CD14-positive monocyte (primary cell): ENCODE results near the gene CDH16. TPM values are rescaled to one million over a fixed set of nuclear protein-coding genes. Genes with fewer than 3 reads are reported as not detected.

Experiments used
- DNase-seq, 3 donors: peaks; one replicate each; pipeline ENCODE4 v3.0.0-alpha.2; 2011 to 2022
- H2AFZ ChIP-seq: 2 replicates; pipeline ENCODE4 v1.6.0; 2012; ENCODE audit warnings: mild to moderate bottlenecking, low read depth, low read length, inconsistent platforms; ENCODE audit not compliant: insufficient read depth, poor library complexity, severe bottlenecking
- H3K27ac ChIP-seq, 2 donors: 1 replicate in 1 of 2; 2 replicates in 1 of 2; pipeline ENCODE4 v1.5.1; 2012 to 2013; ENCODE audit warnings: low read length in 2 of 2, control low read depth in 1 of 2, inconsistent platforms in 1 of 2, low read depth in 1 of 2, mild to moderate bottlenecking in 1 of 2
- H3K27me3 ChIP-seq, 2 donors: one replicate each; pipeline versions ENCODE4 v1.6.0 to v1.6.1; 2011 to 2013; ENCODE audit warnings: low read length in 2 of 2; ENCODE audit not compliant: control insufficient read depth in 2 of 2, insufficient read depth in 2 of 2
- H3K36me3 ChIP-seq, 2 donors: replicated peaks in 1 of 2; 1 replicate in 1 of 2; 2 replicates in 1 of 2; pipeline versions ENCODE4 v1.5.1 to v1.6.1; 2012 to 2013; ENCODE audit warnings: low read length in 2 of 2, control low read depth in 1 of 2, inconsistent platforms in 1 of 2, mild to moderate bottlenecking in 1 of 2; ENCODE audit not compliant: insufficient read depth in 2 of 2, control insufficient read depth in 1 of 2
- H3K4me1 ChIP-seq, 2 donors: 1 replicate in 1 of 2; 2 replicates in 1 of 2; pipeline versions ENCODE4 v1.5.1 to v1.6.1; 2012 to 2013; ENCODE audit warnings: low read length in 2 of 2, control low read depth in 1 of 2, inconsistent platforms in 1 of 2, mild to moderate bottlenecking in 1 of 2, moderate library complexity in 1 of 2; ENCODE audit not compliant: insufficient read depth in 2 of 2, control insufficient read depth in 1 of 2
- H3K4me2 ChIP-seq: replicated peaks from 2 replicates; pipeline ENCODE3; 2012; ENCODE audit warnings: low read length, moderate library complexity, mild to moderate bottlenecking; ENCODE audit not compliant: poor library complexity, severe bottlenecking; ENCODE audit errors: extremely low read depth
- H3K4me3 ChIP-seq, 3 experiments: fragments of 200-600 bp in 1 of 3; sonication (generic) in 1 of 3; replicated peaks in 1 of 3; 1 replicate in 2 of 3; 2 replicates in 1 of 3; pipeline ENCODE4 v1.5.1; 2011 to 2013; ENCODE audit warnings: low read length in 3 of 3, mild to moderate bottlenecking in 3 of 3, control low read depth in 2 of 3, low read depth in 2 of 3, inconsistent platforms in 1 of 3, moderate library complexity in 1 of 3
- H3K79me2 ChIP-seq: 2 replicates; pipeline ENCODE4 v1.6.0; 2012; ENCODE audit warnings: mild to moderate bottlenecking, control low read depth, inconsistent platforms, low read length, moderate library complexity; ENCODE audit not compliant: insufficient read depth
- H3K9ac ChIP-seq: 2 replicates; pipeline ENCODE4 v1.6.0; 2017; ENCODE audit warnings: low read length, mild to moderate bottlenecking; ENCODE audit not compliant: insufficient read depth, poor library complexity, severe bottlenecking
- H3K9me3 ChIP-seq, 2 donors: replicated peaks in 1 of 2; 1 replicate in 1 of 2; 2 replicates in 1 of 2; pipeline versions ENCODE4 v1.5.1 to v1.6.1; 2012 to 2013; ENCODE audit warnings: low read length in 2 of 2, control low read depth in 1 of 2; ENCODE audit not compliant: control insufficient read depth in 1 of 2, insufficient read depth in 1 of 2
- H4K20me1 ChIP-seq: 2 replicates; pipeline ENCODE4 v1.6.0; 2012; ENCODE audit warnings: mild to moderate bottlenecking, low read length, control low read depth, moderate library complexity; ENCODE audit not compliant: insufficient read depth
- H3K27ac Mint-ChIP-seq, 7 donors: one replicate each; pipeline ENCODE4 v1.8.0; 2020; ENCODE audit warnings: mild to moderate bottlenecking in 7 of 7, mixed read lengths in 7 of 7, moderate library complexity in 6 of 7, inconsistent platforms in 2 of 7
- H3K27me3 Mint-ChIP-seq, 3 donors: one replicate each; pipeline ENCODE4 v1.8.0; 2021 to 2022; ENCODE audit warnings: low read depth in 3 of 3, mild to moderate bottlenecking in 3 of 3, mixed read lengths in 3 of 3, moderate library complexity in 3 of 3, inconsistent platforms in 1 of 3
- H3K36me3 Mint-ChIP-seq, 2 donors: one replicate each; pipeline ENCODE4 v1.8.0; 2020; ENCODE audit warnings: mixed read lengths in 2 of 2, inconsistent platforms in 1 of 2, mild to moderate bottlenecking in 1 of 2
- H3K4me1 Mint-ChIP-seq: one replicate; pipeline ENCODE4 v1.8.0; 2020; ENCODE audit warnings: mild to moderate bottlenecking, mixed read lengths
- H3K4me3 Mint-ChIP-seq, 2 donors: one replicate each; pipeline ENCODE4 v1.8.0; 2020; ENCODE audit warnings: mild to moderate bottlenecking in 2 of 2, mixed read lengths in 2 of 2, moderate library complexity in 1 of 2
- H3K9me3 Mint-ChIP-seq, 7 donors: one replicate each; pipeline ENCODE4 v1.8.0; 2020 to 2022; ENCODE audit warnings: mixed read lengths in 7 of 7, mild to moderate bottlenecking in 6 of 7, moderate library complexity in 6 of 7, inconsistent platforms in 2 of 7
- WGBS: methylation state at CpG from one replicate; pipeline ENCODE4 v1.1.5; 2013; ENCODE audit warnings: missing lambda C conversion rate; ENCODE audit not compliant: insufficient coverage; 5-methylcytosine and 5-hydroxymethylcytosine counted together
- intact Hi-C, 2 donors: fragments of 100-400 bp; cut with micrococcal nuclease; formaldehyde crosslinking; loops; one replicate each; pipeline versions ENCODE4 v1.15.0 to v1.15.1; 2023
- polyA plus RNA-seq, 3 donors: library from polyadenylated mRNA; depleted of rRNA in 1 of 3; unstranded in 2 of 3; stranded (reverse) in 1 of 3; fragments of 300-500 nt in 2 of 3; fragments of >200 nt in 1 of 3; fragmentation: Illumina TruSeq in 2 of 3; gene quantifications; 1 replicate in 2 of 3; 2 replicates in 1 of 3; pipeline ENCODE4 v1.2.3, GENCODE V29; 2012 to 2021
- TF ChIP-seq, protein P1 (sequence below): fragments of 200-600 bp; IDR thresholded peaks from one replicate; pipeline ENCODE4 v1.8.0; 2022; ENCODE audit warnings: antibody characterized with exemption, mild to moderate bottlenecking

Gene CDH16
- polyA plus RNA-seq, 3 donors, result not detected

DNA sequence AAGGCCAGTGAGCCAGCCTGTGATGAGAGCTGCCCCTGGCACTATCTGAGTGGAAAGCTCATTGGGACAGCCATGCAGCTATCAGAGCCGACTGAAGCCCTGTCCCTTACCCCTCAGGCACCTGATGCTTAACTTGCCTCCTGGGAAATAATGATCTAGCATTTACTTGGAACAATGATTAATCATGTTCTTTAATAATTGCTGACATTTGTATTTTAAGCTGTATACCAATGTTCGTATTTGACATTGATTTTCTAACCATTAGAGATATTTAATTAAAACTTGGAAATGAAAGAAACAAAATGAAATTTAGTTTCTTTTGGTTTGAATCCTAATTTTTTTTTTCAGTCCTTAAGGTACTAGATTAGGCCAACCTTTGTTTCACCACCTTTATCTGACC is 27.9 kb downstream of the CDH16 start:
- H3K27me3 Mint-ChIP-seq, result peaks cover 4 to 7% (median 5%) of the 10 kb centered on the region in 3 donors
- Histone ChIP-seq H3K27ac (no peak overlapping the region), H3K79me2 (no peaks in the 10 kb centered on the region), H3K9ac (no peak overlapping the region), H4K20me1 (no peaks in the 10 kb centered on the region), H3K36me3 (no peaks in the 10 kb centered on the region), H3K4me1 (no peaks in the 10 kb centered on the region), H3K4me3 (no peak overlapping the region), H3K4me2 (no peak overlapping the region), H3K27me3 (no peaks in the 10 kb centered on the region), H2AFZ (no peak overlapping the region), H3K9me3 (no peaks in the 10 kb centered on the region)
- peaks cover 7% of the 10 kb centered on the region in 2 donors for H3K36me3 Mint-ChIP-seq
- peak overlapping the region in 1 of 7 donors; percentile 66 for H3K27ac Mint-ChIP-seq
- no peaks in the 10 kb centered on the region for H3K4me1 Mint-ChIP-seq
- H3K9me3 Mint-ChIP-seq, result peaks cover 0 to 3% (median 0%) of the 10 kb centered on the region in 7 donors
- DNase-seq, result no peak
- H3K4me3 Mint-ChIP-seq, result no peak overlapping the region
- intact Hi-C loops, result no loop called here
- WGBS, result no CpG with 5 or more reads among the region's 2 CpGs
- TF ChIP-seq, protein P1, sequence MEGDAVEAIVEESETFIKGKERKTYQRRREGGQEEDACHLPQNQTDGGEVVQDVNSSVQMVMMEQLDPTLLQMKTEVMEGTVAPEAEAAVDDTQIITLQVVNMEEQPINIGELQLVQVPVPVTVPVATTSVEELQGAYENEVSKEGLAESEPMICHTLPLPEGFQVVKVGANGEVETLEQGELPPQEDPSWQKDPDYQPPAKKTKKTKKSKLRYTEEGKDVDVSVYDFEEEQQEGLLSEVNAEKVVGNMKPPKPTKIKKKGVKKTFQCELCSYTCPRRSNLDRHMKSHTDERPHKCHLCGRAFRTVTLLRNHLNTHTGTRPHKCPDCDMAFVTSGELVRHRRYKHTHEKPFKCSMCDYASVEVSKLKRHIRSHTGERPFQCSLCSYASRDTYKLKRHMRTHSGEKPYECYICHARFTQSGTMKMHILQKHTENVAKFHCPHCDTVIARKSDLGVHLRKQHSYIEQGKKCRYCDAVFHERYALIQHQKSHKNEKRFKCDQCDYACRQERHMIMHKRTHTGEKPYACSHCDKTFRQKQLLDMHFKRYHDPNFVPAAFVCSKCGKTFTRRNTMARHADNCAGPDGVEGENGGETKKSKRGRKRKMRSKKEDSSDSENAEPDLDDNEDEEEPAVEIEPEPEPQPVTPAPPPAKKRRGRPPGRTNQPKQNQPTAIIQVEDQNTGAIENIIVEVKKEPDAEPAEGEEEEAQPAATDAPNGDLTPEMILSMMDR, result no peak

DNA sequence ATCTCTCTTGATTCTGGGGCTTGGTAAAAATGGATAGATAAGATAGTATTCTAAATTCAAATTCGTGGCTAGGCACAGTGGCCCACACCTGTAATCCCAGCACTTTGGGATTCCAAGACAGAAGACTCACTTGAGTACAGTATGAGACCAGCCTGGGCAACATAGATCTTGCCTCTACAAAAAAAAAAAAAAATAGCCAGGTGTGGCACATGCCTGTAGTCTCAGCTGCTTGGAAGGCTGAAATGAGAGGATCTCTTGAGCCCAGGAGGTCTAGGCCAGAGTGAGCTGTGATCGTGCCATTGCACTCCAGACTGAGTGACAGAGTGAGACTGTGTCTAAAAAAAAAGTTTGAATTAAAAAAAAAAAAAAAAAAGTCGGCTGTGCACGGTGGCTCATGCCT is 29.1 kb downstream of the CDH16 start:
- TF ChIP-seq, protein P1, result no peak
- Histone ChIP-seq H2AFZ (no peak overlapping the region), H3K27me3 (no peaks in the 10 kb centered on the region), H3K9ac (no peak overlapping the region), H3K36me3 (peaks cover 3 to 10% of the 10 kb centered on the region in 2 donors), H4K20me1 (no peaks in the 10 kb centered on the region), H3K9me3 (no peaks in the 10 kb centered on the region), H3K4me3 (no peak overlapping the region), H3K4me2 (no peak overlapping the region), H3K27ac (no peak overlapping the region), H3K79me2 (no peaks in the 10 kb centered on the region), H3K4me1 (no peaks in the 10 kb centered on the region)
- no peak overlapping the region for H3K4me3 Mint-ChIP-seq
- H3K27ac Mint-ChIP-seq, result no peak overlapping the region
- 43% methylated on average over 1 of the region's 4 CpGs for WGBS
- H3K9me3 Mint-ChIP-seq, result peaks cover 0 to 3% (median 0%) of the 10 kb centered on the region in 7 donors
- H3K36me3 Mint-ChIP-seq, result peaks cover 16% of the 10 kb centered on the region in 2 donors
- no peak for DNase-seq
- H3K27me3 Mint-ChIP-seq, result peaks cover 3 to 6% (median 5%) of the 10 kb centered on the region in 3 donors
- intact Hi-C loops, result no loop called here
- H3K4me1 Mint-ChIP-seq, result no peaks in the 10 kb centered on the region
